Measurements from ENCODE around the gene GPR15LG.

Gene GPR15LG

GRCh38 chr10:84194424-84195043, 20.9 kb downstream of the GPR15LG start, which contains the start of gene CDHR1:
Gene CDHR1 (plus strand): TSS chr10:84194537. CDS start chr10:84194761, 224 bp downstream.
- DNase-seq = no peak

GRCh38 chr10:84195044-84195830, 21.6 kb downstream of the GPR15LG start:
- DNase-seq = no peak

GRCh38 chr10:84196083-84196482, 22.5 kb downstream of the GPR15LG start:
- no peak for DNase-seq

- no peak for DNase-seq
These were observed 23.3 kb downstream of the GPR15LG start for GRCh38 chr10:84196941-84197340.

- DNase-seq = no peak
These were observed 24.0 kb downstream of the GPR15LG start for GRCh38 chr10:84197643-84198042.

- no peak for DNase-seq
These were observed 24.8 kb downstream of the GPR15LG start for GRCh38 chr10:84198206-84198915.

- no peak for DNase-seq
These were observed 27.1 kb downstream of the GPR15LG start for GRCh38 chr10:84200537-84201243.

GRCh38 chr10:84201244-84201606, 27.6 kb downstream of the GPR15LG start:
- DNase-seq = no peak

GRCh38 chr10:84201682-84202081, 28.1 kb downstream of the GPR15LG start:
- no peak for DNase-seq

- DNase-seq = no peak
These were observed 28.7 kb downstream of the GPR15LG start for GRCh38 chr10:84202349-84202748.

- no peak for DNase-seq
These were observed 30.5 kb downstream of the GPR15LG start for GRCh38 chr10:84204122-84204521.

GRCh38 chr10:84204610-84205009, 31.0 kb downstream of the GPR15LG start:
- DNase-seq = no peak

- peak; percentile 61 for DNase-seq
These were observed 31.6 kb downstream of the GPR15LG start for GRCh38 chr10:84205049-84205852.

GRCh38 chr10:84205853-84206525, 32.4 kb downstream of the GPR15LG start:
- DNase-seq = no peak

GRCh38 chr10:84208023-84208422, 34.4 kb downstream of the GPR15LG start:
- no peak for DNase-seq

- no peak for DNase-seq
These were observed 38.0 kb downstream of the GPR15LG start for GRCh38 chr10:84211566-84211965.

GRCh38 chr10:84212014-84212413, 38.4 kb downstream of the GPR15LG start:
- DNase-seq = no peak

GRCh38 chr10:84213076-84213475, 39.5 kb downstream of the GPR15LG start:
- no peak for DNase-seq

- no peak for DNase-seq
These were observed 40.5 kb downstream of the GPR15LG start for GRCh38 chr10:84214046-84214572.

GRCh38 chr10:84214612-84215235, 41.1 kb downstream of the GPR15LG start:
- no peak for DNase-seq

- no peak for DNase-seq
These were observed 43.2 kb downstream of the GPR15LG start for GRCh38 chr10:84216834-84217233.
